ENCODE data around the gene LAMB1. TPM values are rescaled to one million over a fixed set of nuclear protein-coding genes. Genes with fewer than 3 reads are reported as not detected.

The LAMB1 gene
- total RNA-seq, 6 experiments from 2014 or later, result 112 to 134 (median 123) TPM

GRCh38 chr7:107946881-107947280, 56.1 kb downstream of the LAMB1 start:
- no peak for DNase-seq
- Mint-ChIP-seq H3K27me3 (ENCODE audit: insufficient read depth) (peaks cover 14% of the 10 kb centered on the region), H3K27ac (peak overlapping the region; percentile 69), H3K4me1 (ENCODE audit: low read depth) (peaks cover 77% of the 10 kb centered on the region), H3K9me3 (no peaks in the 10 kb centered on the region), H3K36me3 (ENCODE audit: low read depth) (peaks cover 79% of the 10 kb centered on the region), H3K4me3 (peak overlapping the region; percentile 45)
- TF ChIP-seq CTCF (IDR thresholded peaks at IDR 0.05), result no peak

- Mint-ChIP-seq H3K4me3 (peak overlapping the region; percentile 45), H3K4me1 (ENCODE audit: low read depth) (peaks cover 73% of the 10 kb centered on the region), H3K36me3 (ENCODE audit: low read depth) (peaks cover 75% of the 10 kb centered on the region), H3K27ac (peak overlapping the region; percentile 69), H3K9me3 (no peaks in the 10 kb centered on the region), H3K27me3 (ENCODE audit: insufficient read depth) (peaks cover 15% of the 10 kb centered on the region)
- peak; percentile 19 for DNase-seq
- no peak for TF ChIP-seq CTCF (IDR thresholded peaks at IDR 0.05)
Observed at GRCh38 chr7:107946451-107946850, 56.5 kb downstream of the LAMB1 start.

- Mint-ChIP-seq H3K4me1 (ENCODE audit: low read depth) (peaks cover 71% of the 10 kb centered on the region), H3K9me3 (no peaks in the 10 kb centered on the region), H3K27ac (peak overlapping the region; percentile 26; the same call in 1 of the 2 replicates), H3K4me3 (no peak overlapping the region), H3K36me3 (ENCODE audit: low read depth) (peaks cover 73% of the 10 kb centered on the region), H3K27me3 (ENCODE audit: insufficient read depth) (peaks cover 15% of the 10 kb centered on the region)
- no peak for DNase-seq
- no peak for TF ChIP-seq CTCF (IDR thresholded peaks at IDR 0.05)
Observed at GRCh38 chr7:107945332-107945731, 57.6 kb downstream of the LAMB1 start.

GRCh38 chr7:107944411-107945169, 58.4 kb downstream of the LAMB1 start:
- H3K4me1 Mint-ChIP-seq (ENCODE audit: low read depth), result peaks cover 71% of the 10 kb centered on the region
- peaks cover 15% of the 10 kb centered on the region for H3K27me3 Mint-ChIP-seq (ENCODE audit: insufficient read depth)
- no peak overlapping the region for H3K4me3 Mint-ChIP-seq
- no peak overlapping the region; the same call in 1 of the 2 replicates for H3K27ac Mint-ChIP-seq
- TF ChIP-seq CTCF (IDR thresholded peaks at IDR 0.05), result no peak
- H3K9me3 Mint-ChIP-seq, result no peaks in the 10 kb centered on the region
- no peak for DNase-seq
- peaks cover 66% of the 10 kb centered on the region for H3K36me3 Mint-ChIP-seq (ENCODE audit: low read depth)

- no peak for TF ChIP-seq CTCF (IDR thresholded peaks at IDR 0.05)
- no peak for DNase-seq
- Mint-ChIP-seq H3K27ac (no peak overlapping the region), H3K4me1 (ENCODE audit: low read depth) (peaks cover 71% of the 10 kb centered on the region), H3K36me3 (ENCODE audit: low read depth) (peaks cover 57% of the 10 kb centered on the region), H3K4me3 (no peak overlapping the region), H3K9me3 (no peaks in the 10 kb centered on the region), H3K27me3 (ENCODE audit: insufficient read depth) (peaks cover 15% of the 10 kb centered on the region)
Observed at GRCh38 chr7:107943018-107943417, 59.9 kb downstream of the LAMB1 start.

All from HFFc6 (cell line).